ENCODE data around the gene MYNN. TPM values are rescaled to one million over a fixed set of nuclear protein-coding genes. Genes with fewer than 3 reads are reported as not detected.
A peak's percentile ranks its signal among the peaks of the same experiment; 100 is the strongest.
"Not testable (repeated sequence)": the region's sequence is repeated elsewhere in the genome, so short reads cannot be mapped to it uniquely, and the experiment has no call there.

MYNN gene
- total RNA-seq: 10 to 100 TPM in 3 of 4 donors, 1 to 10 TPM in 1; 6.5 to 19.1 (median 12.4) TPM

- peak within 1 kb of the TSS; percentile 99 to 100 (median 100) for H3K27ac ChIP-seq
- intact Hi-C loops (cut with DNase I): no loop called here
- TF ChIP-seq CTCF (IDR thresholded peaks at IDR 0.05) (peak in 1 of 6 experiments; percentile 19), POLR2A (IDR thresholded peaks at IDR 0.05) (peak in 3 of 4 donors; percentile 95 to 100 (median 98))
- peak within 1 kb of the TSS; percentile 68 to 99 (median 80) for H3K4me3 ChIP-seq
- H3K4me1 ChIP-seq: peaks cover 10 to 33% (median 21%) of the 10 kb centered on the region in 3 donors
- H3K27me3 ChIP-seq: no peaks in the 10 kb centered on the region
- 0% methylated on average over 2 to 4 of the region's 61 CpGs for WGBS, 2 donors
- H3K9me3 ChIP-seq: no peaks in the 10 kb centered on the region
- H3K36me3 ChIP-seq: peaks cover 0 to 41% (median 0%) of the 10 kb centered on the region in 3 donors
- peak; percentile 73 for DNase-seq
These were observed at the start of gene MYNN for GRCh38 chr3:169772897-169773816. TSS of gene MYNN (plus strand) at chr3:169773396. CDS start at chr3:169774296, 900 bp downstream.

GRCh38 chr3:169731857-169732256, 41.3 kb upstream of the MYNN start:
- intact Hi-C loops (cut with DNase I); H3K27me3 ChIP-seq; H3K36me3 ChIP-seq; H3K4me3 ChIP-seq; DNase-seq; H3K27ac ChIP-seq; H3K4me1 ChIP-seq: not testable (repeated sequence)
- H3K9me3 ChIP-seq: peaks cover 0 to 25% (median 12%) of the 10 kb centered on the region in 3 donors

- Histone ChIP-seq H3K27ac (no peak overlapping the region), H3K4me3 (no peak overlapping the region), H3K27me3 (no peaks in the 10 kb centered on the region), H3K9me3 (peaks cover 0 to 9% (median 0%) of the 10 kb centered on the region in 3 donors), H3K4me1 (no peaks in the 10 kb centered on the region), H3K36me3 (no peaks in the 10 kb centered on the region)
- TF ChIP-seq POLR2A (IDR thresholded peaks at IDR 0.05) (no peak), CTCF (IDR thresholded peaks at IDR 0.05) (no peak)
- DNase-seq: no peak
- 73% methylated on average over 2 of the region's 2 CpGs for WGBS, 2 donors
- intact Hi-C loops (cut with DNase I): no loop called here
These were observed 34.1 kb upstream of the MYNN start for GRCh38 chr3:169739067-169739466.

- WGBS, 2 donors: 28 to 85% methylated on average over 1 of the region's 1 CpG
- TF ChIP-seq POLR2A (IDR thresholded peaks at IDR 0.05): no peak
- peak in 4 of 6 experiments; percentile 13 to 45 (median 20) for TF ChIP-seq CTCF (IDR thresholded peaks at IDR 0.05)
- H3K36me3 ChIP-seq: no peaks in the 10 kb centered on the region
- H3K4me1 ChIP-seq: peaks cover 0 to 14% (median 0%) of the 10 kb centered on the region in 3 donors
- no peaks in the 10 kb centered on the region for H3K9me3 ChIP-seq
- DNase-seq: no peak
- H3K27me3 ChIP-seq: peaks cover 0 to 13% (median 0%) of the 10 kb centered on the region in 4 donors
- intact Hi-C loops (cut with DNase I): no loop called here
- no peak overlapping the region for H3K27ac ChIP-seq
- H3K4me3 ChIP-seq: no peak overlapping the region
These were observed 28.7 kb upstream of the MYNN start for GRCh38 chr3:169744366-169745054.

- no peak overlapping the region for H3K27ac ChIP-seq
- peaks cover 0 to 14% (median 0%) of the 10 kb centered on the region in 3 donors for H3K4me1 ChIP-seq
- no peak overlapping the region for H3K4me3 ChIP-seq
- no peaks in the 10 kb centered on the region for H3K9me3 ChIP-seq
- H3K27me3 ChIP-seq: peaks cover 0 to 22% (median 0%) of the 10 kb centered on the region in 4 donors
- intact Hi-C loops (cut with DNase I): no loop called here
- H3K36me3 ChIP-seq: no peaks in the 10 kb centered on the region
- 36 to 64% methylated on average over 5 to 6 of the region's 6 CpGs for WGBS, 2 donors
- no peak for DNase-seq
- TF ChIP-seq POLR2A (IDR thresholded peaks at IDR 0.05): no peak
- no peak for TF ChIP-seq CTCF (IDR thresholded peaks at IDR 0.05)
These were observed 26.3 kb upstream of the MYNN start for GRCh38 chr3:169746924-169747323.

Data from esophagus squamous epithelium (tissue), 5 donors.